ENCODE data around the gene MICU1.
A peak's percentile ranks its signal among the peaks of the same experiment; 100 is the strongest.
"Not testable (repeated sequence)": the region's sequence is repeated elsewhere in the genome, so short reads cannot be mapped to it uniquely, and the experiment has no call there.

Gene MICU1, protein sequence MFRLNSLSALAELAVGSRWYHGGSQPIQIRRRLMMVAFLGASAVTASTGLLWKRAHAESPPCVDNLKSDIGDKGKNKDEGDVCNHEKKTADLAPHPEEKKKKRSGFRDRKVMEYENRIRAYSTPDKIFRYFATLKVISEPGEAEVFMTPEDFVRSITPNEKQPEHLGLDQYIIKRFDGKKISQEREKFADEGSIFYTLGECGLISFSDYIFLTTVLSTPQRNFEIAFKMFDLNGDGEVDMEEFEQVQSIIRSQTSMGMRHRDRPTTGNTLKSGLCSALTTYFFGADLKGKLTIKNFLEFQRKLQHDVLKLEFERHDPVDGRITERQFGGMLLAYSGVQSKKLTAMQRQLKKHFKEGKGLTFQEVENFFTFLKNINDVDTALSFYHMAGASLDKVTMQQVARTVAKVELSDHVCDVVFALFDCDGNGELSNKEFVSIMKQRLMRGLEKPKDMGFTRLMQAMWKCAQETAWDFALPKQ

DNA sequence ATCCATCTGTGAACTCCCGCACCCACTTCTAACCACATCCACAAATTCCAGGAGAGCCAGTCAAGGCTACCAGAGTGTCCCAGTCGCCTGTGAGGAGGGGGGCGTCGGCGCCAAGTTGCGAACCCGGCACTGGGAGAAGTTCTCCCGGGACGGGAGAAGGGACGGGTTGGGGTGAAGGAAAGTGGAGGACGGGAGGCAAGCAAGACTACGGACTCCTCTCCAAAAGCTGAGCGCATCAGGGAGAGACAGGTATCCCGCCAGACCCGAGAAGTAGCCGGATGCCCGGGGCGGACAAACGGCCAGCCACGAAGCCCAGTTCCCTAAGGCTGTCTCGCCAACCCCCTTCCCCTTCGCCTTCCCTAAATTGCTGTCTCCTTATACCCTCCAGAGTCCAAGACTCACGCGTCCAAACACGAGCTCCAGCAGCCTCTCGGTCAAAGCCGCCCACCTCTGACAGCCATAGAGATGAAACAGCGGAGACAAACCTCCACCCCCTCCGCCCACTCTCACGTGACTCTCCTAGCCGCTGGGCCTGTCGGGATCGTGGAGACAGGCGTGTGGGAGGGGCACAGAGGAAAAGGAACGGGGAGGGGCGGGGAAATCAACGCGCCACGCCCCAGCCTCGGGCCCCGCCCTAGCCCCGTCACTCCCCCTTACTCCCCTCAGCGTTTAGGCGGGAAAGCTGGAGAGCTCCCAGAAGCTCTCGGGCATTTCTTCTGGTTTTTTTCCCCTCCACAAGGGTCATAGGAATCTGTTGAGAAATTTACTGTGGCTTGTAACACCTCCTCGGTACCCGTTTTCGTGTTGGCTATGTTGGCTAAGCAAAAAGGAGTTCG, at the start of gene MICU1:
Gene MICU1, minus strand, starts transcription at position 472 of the 836 bp plus-strand sequence. CDS start 59,286 bp downstream, outside the sequence.
- DNase-seq (ENCODE audit: low spot score): peak; percentile 92

DNA sequence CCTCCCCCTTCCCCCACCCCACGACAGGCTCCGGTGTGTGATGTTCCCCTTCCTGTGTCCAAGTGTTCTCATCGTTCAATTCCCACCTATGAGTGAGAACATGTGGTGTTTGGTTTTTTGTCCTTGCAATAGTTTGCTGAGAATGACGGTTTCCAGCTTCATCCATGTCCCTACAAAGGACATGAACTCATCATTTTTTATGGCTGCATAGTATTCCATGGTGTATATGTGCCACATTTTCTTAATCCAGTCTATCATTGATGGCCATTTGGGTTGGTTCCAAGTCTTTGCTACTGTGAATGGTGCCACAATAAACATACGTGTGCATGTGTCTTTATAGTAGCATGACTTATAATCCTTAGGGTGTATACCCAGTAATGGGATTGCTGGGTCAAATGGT, 48.3 kb upstream of the MICU1 start:
- not testable (repeated sequence) for DNase-seq (ENCODE audit: low spot score)

DNA sequence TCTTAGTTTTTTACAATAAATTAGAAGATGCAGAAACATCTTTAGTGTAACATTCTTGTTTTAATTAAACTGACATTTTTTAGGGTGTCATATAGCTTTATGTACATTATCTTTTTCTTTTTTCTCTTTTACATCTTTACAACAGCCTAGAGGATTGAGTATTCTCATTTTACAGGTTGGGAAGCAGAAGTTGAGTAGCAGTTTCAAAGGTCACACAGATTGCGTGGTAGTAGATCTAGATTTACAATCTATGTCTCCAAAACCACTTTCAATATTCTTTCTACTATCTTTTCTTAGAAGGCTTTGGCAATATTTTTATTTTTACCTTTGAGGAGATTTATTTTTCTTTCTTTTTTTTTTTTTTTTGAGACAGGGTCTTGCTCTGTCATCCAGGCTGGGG, 47.4 kb upstream of the MICU1 start:
- no peak for DNase-seq (ENCODE audit: low spot score)

DNA sequence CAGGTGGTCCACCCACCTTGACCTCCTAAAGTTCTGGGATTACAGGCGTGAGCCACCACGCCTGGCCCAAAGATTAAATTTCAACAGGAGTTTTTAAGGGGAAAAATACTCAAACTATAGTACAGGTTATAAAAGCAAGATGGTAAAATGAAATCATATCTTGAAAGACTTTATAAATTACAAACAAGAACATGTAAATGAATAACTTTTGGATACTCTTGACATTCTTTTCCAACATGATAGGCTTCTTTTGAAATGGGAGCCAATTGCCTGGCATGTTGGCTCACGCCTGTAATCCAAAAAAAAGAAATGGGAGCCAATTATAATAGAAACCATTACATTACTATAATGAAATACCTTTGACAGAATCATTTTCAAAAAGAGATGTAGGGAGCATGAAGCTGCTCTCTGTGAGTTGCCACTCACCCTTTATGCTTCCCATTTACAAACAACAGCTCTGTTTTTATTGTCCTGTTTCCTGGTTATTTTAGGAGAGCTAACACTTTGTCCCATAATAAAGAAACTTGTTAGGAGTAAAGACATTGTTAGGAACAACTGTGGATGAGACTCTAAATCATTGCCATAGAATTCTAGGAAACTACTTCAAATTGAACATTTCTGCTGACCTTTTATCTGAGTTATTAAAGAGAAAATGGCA, 41.5 kb upstream of the MICU1 start:
- no peak for DNase-seq (ENCODE audit: low spot score)

DNA sequence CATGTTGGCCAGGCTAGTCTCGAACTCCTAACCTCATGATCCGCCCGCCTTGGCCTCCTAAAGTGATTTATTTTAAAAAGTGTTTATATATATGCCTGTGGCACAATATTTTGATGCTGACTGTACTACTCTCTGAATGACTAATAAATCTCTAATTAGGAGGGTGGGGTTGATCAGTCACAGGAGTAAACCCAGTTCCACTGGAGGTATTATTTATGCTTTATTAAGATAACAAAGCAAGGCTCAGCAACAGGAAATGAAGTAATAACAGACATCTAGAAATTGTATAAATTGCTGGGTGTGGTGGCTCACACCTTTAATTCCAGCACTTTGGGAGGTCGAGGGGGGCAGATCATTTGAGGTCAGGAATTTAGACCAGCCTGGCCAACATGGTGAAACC, 40.0 kb upstream of the MICU1 start:
- DNase-seq (ENCODE audit: low spot score): no peak

DNA sequence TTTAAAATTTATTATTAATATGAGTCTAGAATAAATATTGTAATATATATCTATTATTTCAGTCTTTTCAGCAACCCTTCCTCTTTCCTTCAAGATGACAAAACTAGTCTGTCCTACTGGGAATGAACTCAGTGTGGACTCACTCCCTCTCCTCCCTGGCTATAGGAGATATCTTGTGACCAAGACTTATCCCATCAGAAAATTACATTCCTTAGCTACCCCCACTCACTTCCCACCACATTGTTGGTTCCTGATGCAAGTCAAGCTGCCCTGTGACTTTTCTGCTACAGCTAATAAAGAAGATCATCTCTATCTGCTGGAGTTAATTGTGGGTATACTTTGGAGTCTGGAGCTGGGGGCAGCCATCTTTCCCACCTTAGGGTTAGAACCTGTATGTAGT, 38.1 kb upstream of the MICU1 start:
- no peak for DNase-seq (ENCODE audit: low spot score)

DNA sequence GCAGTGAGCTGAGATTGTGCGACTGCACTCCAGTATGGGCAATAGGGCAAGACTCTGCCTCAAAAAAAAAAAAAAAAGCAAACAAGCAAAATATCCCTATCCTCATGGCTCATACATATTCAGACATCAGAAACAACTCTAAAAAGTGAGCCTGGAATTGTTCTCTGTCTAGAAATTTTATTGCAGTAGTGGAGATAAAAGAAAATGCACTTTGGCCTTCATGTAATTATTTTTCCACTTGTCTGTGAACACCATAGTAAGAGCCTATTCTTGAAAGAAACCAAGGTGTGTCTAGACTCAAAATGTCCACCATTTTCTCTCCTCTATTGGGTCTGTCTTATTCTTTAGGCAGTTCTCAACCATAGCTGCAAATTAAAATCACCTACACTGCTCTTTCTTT, 35.6 kb upstream of the MICU1 start:
- DNase-seq (ENCODE audit: low spot score): no peak

DNA sequence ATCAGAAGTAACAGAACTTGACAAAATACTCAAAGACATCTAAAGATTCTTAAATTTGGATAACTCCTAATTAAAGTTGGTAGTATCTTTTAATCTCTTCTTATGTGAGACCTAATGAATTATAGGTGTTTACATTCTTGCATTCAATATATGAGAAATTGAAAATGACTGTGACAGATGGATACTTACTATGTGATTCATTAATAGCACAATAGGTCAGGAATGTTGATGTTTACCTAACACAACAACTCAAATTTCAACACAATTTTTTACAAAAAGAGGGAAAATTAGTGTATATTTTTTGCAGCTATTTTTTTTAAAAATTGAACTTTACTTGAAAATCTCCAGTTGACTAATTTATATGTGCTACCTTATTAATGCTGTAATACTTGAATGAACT, 34.3 kb upstream of the MICU1 start:
- DNase-seq (ENCODE audit: low spot score): no peak

DNA sequence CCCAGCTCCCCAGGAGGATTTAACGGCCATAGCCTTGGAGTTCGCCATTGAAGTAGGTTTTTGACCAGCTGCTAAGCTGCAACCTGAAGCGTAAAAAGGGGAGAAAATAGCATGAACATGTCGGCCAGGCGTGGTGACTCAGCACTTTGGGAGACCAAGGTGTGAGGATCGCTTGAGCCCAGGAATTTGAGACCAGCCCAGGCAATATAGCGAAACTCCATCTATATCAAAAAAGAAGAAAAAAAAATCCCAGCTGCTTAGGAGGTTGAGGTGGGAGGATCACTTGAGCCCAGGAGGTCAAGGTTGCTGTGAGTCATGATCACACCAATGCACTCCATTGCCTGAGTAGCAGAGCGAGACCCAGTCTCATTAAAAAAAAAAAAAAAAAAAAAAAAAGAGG, 33.8 kb upstream of the MICU1 start:
- DNase-seq (ENCODE audit: low spot score): no peak

DNA sequence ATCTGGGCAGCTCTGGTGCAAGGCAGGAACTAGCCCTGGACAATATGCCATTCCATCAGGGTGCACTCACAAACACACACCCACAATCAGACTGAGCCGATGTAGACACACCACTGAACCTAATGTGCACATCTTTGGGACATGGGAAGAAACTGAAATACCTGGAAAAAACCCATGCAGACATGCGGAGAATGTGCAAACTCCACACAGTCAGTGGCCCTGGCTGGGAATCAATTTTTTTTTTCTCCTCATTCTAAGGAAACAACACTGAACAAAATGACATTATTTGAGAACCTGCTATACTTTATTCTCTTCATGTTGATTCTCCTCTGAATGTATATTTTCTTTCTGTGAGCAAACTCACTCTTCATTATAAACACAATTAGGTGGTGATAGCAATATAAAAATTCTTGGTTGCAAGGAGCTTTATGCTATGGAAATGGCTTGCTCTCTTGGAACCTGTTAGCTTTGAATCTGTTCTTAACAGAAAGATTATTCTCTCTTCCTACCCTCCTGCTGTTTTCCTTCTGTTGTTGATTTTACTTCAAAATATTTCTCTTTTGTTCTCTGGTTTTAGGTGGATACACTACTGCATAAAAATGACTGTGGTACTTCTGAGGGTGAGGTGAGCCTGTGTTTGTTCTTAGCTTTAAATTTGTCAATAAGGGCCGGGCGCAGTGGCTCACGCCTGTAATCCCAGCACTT, 33.0 kb upstream of the MICU1 start:
- no peak for DNase-seq (ENCODE audit: low spot score)

DNA sequence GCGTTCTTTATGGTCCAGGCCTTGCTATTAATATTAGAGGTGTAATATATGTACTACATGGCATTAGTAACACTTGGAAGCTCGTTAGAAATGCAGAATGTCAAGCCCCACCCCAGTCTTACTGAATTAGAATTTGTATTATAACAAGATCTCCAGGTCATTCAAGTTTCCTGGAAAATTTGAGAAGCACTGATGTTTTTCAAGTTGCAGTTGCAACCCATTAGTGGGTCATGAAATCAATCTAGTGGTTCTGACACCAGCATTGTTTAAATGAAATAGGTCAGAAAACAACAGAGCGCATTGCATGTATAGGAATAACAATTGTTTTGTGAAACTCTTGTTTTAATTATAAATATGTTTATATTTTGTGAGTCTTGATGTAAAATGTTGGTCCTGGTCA, 28.8 kb upstream of the MICU1 start:
- DNase-seq (ENCODE audit: low spot score): no peak

DNA sequence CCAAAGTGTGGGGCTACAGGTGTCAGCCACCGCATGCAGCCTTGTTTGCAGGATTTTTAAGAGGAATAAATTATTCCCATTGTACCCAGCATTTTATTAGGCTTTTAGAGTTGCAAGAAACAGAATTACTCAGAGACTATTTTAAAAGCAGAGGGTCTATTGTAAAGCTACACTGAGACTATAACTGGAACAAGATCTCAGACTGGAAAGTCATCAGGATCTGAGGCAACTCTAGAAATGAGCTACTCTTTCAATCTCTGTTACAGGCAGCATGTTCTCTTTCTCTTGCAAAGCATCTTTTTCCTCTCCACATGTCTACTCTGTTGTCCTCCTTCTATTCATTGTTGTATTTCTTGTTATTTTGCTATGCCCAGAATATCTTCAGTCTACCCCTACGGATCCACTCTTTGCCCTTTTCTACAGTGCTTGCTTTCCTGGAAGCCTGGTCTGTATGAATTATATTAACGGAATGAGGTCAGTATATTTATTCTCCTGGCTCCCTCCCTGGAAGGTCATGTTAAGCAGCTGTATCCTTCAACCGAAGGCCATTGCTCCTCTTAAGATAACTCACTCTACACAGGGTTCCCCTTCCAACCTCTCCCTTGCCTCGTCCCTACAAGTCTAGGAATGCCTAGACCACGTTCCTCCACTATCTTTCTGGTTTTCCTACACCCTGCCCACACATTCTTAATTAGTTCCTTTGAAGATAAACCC, 27.7 kb upstream of the MICU1 start:
- no peak for DNase-seq (ENCODE audit: low spot score)

DNA sequence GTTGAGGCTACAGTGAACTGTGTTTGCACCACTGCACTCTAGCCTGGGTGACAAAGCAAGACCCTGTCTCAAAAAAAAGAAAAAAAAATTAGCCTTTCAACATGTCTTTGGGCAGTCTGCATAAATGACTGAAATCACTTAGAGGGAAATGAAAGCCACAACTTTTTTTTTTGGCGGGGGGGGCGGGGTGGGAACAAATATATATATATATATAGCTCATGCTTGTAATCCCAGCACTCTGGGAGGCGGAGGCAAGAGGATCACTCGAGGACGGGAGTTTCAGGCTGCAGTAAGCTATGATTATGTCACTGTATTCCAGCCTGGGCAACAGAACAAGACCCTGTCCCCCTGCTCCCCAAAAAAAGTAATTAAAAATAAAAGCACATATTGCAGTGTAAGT, 23.4 kb upstream of the MICU1 start:
- DNase-seq (ENCODE audit: low spot score): no peak

DNA sequence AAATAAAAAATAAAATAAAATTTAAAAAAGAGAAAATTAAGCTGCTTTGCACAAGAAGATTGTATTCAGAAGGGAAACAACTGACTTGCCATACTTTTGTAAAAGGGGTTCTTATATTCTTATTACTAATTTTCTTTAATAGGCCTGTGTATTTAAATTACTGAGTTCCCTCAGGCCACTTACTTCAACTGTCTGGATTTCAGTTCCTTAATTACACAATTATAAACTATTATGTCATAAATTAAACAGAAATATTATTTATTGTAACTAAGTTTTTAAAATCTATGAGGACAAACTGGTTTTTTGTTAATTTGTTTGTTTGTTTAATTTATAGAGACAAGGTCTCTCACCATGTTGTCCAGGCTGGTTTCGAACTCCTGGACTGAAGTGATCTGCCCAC, 22.4 kb upstream of the MICU1 start:
- no peak for DNase-seq (ENCODE audit: low spot score)

DNA sequence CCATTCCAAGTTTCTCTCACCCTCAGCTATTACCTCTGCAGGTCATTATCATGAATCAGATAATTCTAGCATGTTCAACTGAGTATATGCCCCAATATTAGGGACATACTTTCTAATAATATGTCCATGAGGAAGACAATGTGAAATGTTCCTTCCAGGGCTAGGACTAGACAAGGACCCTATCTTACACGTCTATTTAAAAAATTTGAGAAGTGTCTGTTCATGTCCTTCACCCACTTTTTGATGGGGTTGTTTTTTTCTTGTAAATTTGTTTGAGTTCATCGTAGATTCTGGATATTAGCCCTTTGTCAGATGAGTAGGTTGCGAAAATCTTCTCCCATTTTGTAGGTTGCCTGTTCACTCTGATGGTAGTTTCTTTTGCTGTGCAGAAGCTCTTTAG, 21.1 kb upstream of the MICU1 start:
- DNase-seq (ENCODE audit: low spot score): not testable (repeated sequence)

DNA sequence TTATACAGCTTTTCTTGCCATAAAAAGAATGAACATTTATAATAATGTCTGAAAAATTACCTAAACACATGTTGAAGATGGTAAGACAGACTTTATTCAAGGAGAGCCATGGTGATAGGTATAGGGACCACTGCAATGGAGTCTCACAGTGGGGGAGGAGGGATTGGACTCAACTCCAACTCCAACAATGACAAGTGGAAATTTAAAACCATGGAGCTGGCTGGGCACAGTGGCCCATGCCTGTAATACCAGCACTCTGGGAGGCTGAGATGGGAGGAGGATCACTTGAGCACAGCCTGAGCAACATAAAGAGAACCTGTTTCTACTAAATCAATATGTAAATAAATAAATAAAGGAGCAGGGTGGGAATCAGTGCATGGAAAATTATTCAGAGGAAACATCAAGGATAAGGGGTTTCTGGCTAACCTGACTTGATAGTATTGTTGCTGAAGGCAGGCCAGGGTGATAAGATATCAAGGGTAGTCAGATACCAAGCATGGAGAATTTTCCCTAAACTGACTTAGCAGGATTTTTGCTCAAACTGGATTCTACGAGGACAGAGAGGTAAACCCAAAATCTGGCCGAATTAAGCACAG, 19.5 kb upstream of the MICU1 start:
- no peak for DNase-seq (ENCODE audit: low spot score)

DNA sequence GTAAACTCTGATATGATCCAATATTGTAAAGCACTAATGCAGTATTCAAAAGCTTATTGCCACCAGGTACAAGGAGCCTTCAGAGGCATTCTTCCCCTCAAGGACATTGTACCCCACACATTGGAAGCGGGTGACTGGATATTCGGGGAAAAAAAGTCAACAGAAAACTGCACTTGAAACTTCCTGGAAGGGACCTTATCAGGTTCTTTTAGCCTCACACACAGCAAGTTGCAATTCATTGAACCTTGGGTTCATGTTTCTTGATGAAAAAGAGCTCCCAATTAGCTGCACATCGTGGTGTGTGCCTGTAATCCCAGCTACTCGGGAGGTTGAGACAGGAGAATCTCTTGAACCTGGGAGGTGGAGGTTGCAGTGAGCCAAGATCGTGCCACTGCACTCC, 16.4 kb upstream of the MICU1 start:
- no peak for DNase-seq (ENCODE audit: low spot score)

DNA sequence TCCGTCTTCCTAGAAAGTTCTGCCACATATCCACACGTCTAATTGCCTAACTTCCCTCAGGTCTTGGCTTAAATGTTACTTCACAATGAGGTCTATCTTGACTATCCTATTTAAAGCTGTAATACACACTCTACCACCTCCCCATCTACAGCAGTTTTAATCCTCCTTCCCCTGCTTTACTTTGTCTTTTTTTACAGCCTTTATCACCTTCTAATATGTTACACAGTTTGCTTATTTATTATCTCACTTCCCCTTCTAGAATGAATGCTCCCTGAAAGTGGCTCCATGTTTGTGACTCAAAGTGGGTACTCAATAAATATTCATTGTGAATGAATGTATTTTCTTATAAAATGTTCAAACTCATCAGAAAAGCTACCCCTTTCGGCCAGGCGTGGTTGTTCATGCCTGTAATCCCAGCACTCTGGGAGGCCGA, 13.6 kb upstream of the MICU1 start:
- no peak for DNase-seq (ENCODE audit: low spot score)

DNA sequence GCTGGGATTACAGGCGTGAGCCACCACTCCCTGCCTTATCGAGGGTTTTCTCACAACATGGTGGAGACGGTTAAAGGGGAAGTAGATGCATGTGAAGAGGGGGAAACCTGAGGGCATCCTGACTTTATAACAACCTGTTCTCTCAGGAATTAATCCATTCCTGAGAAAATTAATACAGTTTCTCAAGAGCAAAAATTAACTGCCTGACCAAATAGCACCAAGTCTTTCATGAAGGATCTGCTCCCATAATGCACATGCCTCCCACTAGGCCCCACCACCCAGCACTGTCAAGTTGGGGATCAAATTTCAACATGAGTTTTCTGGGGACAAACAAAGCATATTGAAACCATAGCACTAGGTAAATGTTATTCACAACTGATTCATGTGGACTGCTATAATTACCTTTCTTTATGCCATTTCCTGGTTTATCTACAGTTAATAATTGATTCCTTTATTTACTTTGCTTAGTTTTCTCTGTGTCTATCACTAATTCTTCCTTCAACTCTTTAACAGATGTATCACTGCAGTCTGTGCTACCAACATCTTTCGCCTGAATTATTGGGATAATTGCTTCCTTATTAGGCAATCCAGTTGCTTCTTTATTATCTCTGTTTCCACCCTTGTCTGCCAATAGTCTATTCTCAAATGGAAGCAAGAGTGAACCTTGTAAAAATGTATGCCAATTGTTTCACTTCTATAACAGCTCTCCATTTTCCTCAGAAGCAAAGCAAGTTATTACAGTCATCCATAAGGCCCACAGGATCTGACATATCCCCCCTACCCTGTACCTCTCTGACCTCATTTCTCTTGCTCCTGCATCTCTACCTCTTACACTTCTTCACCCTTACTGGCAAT, 12.9 kb upstream of the MICU1 start:
- DNase-seq (ENCODE audit: low spot score): no peak

DNA sequence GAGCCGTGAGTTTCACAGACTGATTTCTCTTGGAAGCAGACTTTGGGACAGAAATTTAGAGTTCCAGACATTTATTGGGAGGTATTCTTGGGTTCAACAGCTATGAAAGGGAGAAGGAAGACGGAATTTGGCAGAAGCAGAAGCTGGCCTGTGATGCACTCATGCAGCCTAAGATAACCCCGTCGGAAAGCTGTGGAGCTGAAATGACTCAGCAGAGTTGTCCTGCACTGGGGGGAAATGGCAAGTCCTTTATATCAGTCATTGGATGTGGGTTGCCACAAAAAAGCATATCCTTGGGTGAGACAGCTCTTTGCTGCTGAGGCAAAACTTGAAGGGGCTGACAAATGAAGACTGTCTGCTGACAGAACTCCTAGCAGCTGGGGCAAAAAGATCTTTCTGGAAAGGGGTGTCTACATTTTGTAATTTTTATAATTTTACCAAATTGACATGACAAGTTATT, 11.5 kb upstream of the MICU1 start:
- peak; percentile 8 for DNase-seq (ENCODE audit: low spot score)

Data from CD4-positive, alpha-beta T cell treated with Interleukin-2 at 100 ng/mL for 4 hours (primary cell).